Heart right ventricle (tissue), 16 donors: ENCODE results near the gene WDR43. TPM values are rescaled to one million over a fixed set of nuclear protein-coding genes. Genes with fewer than 3 reads are reported as not detected.

Experiments used
- ATAC-seq, 8 donors: fragments of 200-7000 bp; cut with Tn5 transposase; one replicate each; pipeline ENCODE4 v1.9.1; 2020; ENCODE audit warnings: mild to moderate bottlenecking in 8 of 8, moderate library complexity in 8 of 8, moderate number of reproducible peaks in 1 of 8
- DNase-seq, 2 donors: peaks; one replicate each; pipeline ENCODE4 v3.0.0-alpha.2; 2020
- H3K27ac ChIP-seq, 10 donors: fragments of 200-600 bp; sonication (generic) in 2 of 10; one replicate each; pipeline versions ENCODE4 v1.5.0 to v1.8.0; 2020 to 2022; ENCODE audit warnings: mild to moderate bottlenecking in 3 of 10
- H3K27me3 ChIP-seq, 7 donors: fragments of 200-600 bp; one replicate each; pipeline ENCODE4 v1.8.0; 2021 to 2022; ENCODE audit warnings: mild to moderate bottlenecking in 2 of 7
- H3K36me3 ChIP-seq, 9 donors: fragments of 200-600 bp; sonication (generic) in 1 of 9; one replicate each; pipeline versions ENCODE4 v1.5.0 to v1.8.0; 2020 to 2022; ENCODE audit warnings: mild to moderate bottlenecking in 2 of 9
- H3K4me1 ChIP-seq, 9 donors: fragments of 200-600 bp; sonication (generic) in 1 of 9; one replicate each; pipeline versions ENCODE4 v1.5.0 to v1.8.0; 2020 to 2022; ENCODE audit warnings: mild to moderate bottlenecking in 4 of 9
- H3K4me3 ChIP-seq, 10 donors: fragments of 200-600 bp; sonication (generic) in 2 of 10; one replicate each; pipeline versions ENCODE4 v1.5.0 to v1.8.0; 2020 to 2022; ENCODE audit warnings: mild to moderate bottlenecking in 7 of 10, moderate library complexity in 2 of 10
- H3K9me3 ChIP-seq, 11 donors: fragments of 200-600 bp in 10 of 11; sonication (generic) in 2 of 11; one replicate each; pipeline versions ENCODE4 v1.5.0 to v1.8.0; 2013 to 2022; ENCODE audit warnings: mild to moderate bottlenecking in 2 of 11, control low read depth in 1 of 11, moderate library complexity in 1 of 11
- CTCF ChIP-seq, 9 donors: fragments of 200-600 bp; sonication (generic) in 2 of 9; IDR thresholded peaks; one replicate each; pipeline versions ENCODE4 v1.5.0 to v1.8.0; 2021 to 2022; ENCODE audit warnings: antibody characterized with exemption in 9 of 9, mild to moderate bottlenecking in 5 of 9, moderate library complexity in 1 of 9
- WGBS, 2 donors: extraction: QIAGEN DNeasy Blood & Tissue Kit; methylation state at CpG; one replicate each; pipeline ENCODE4 v1.1.7; 2013; ENCODE audit warnings: inconsistent platforms in 1 of 2; 5-methylcytosine and 5-hydroxymethylcytosine counted together
- intact Hi-C, 10 donors: fragments of 100-400 bp; cut with DNase I; formaldehyde crosslinking; loops; one replicate each; pipeline versions ENCODE4 v1.11.1 to v1.14.2; 2022
- polyA plus RNA-seq, 2 donors: library from polyadenylated mRNA; stranded (reverse); fragments of 200-250 nt; gene quantifications; one replicate each; pipeline ENCODE4 v1.2.3, GENCODE V29; 2013
- total RNA-seq, 10 donors: library from RNA; stranded (reverse); fragmentation: NEBNext Ultra II Directional in 3 of 10; extraction: Animal tissue kit (Norgen Biotek cat#: 25700) in 3 of 10; gene quantifications; one replicate each; pipeline versions ENCODE4 v1.2.1 to v1.2.4, GENCODE V29; 2021 to 2023
- donor health status: Arrhythmogenic right ventricular cardiomyopathy.
- donor health status: ischemic (EF 13 %, LVEDD 7.1; RV severe dilation, severe dysfunction).
- donor health status: healthy with polysubstance abuse.
- donor health status: DM: no; HTN: yes; CAD: no.
- donor health status: DM: no; HTN: no; CAD: no.
- donor health status: ischemic (EF 25% LVEDD 6.9; RV normal size, moderate dysfunction).
- donor health status: ischemic (EF 25% LVEDD 5.7; RV mildly dilated, moderate dysfunction).
- donor health status: healthy.
- donor health status: DM: yes; HTN: yes; CAD: no.
- donor health status: Ischemic cardiomyopathy.
- donor health status: ischemic (EF 35%, LVEDD 5.7; RV mildly dilated, moderate dysfunction).
- donor health status: nonischemic (EF 11% LVEDD 7.7; RV severe dilation, severe dysfunction).
- donor health status: DM: yes; HTN: yes; CAD: no.
- donor health status: PGD.
- donor health status: ischemic (EF 29% LVEDD 5.4; RV normal size, mild dysfunction).
- donor health status: nonischemic (EF 23%, LVEDD 6.1; RV moderate dilation, normal function).

The WDR43 gene
- total and polyA plus RNA-seq, 12 donors: 5.9 to 42.1 (median 22.3) TPM

GRCh38 chr2:28948160-28948559 lies 53.7 kb downstream of the WDR43 start:
- DNase-seq (no peak), ATAC-seq (no peak)
- Histone ChIP-seq H3K9me3 (peaks cover 0 to 9% (median 0%) of the 10 kb centered on the region in 11 donors), H3K36me3 (peaks cover 0 to 66% (median 26%) of the 10 kb centered on the region in 9 donors), H3K27me3 (no peaks in the 10 kb centered on the region), H3K27ac (no peak overlapping the region), H3K4me1 (peaks cover 0 to 23% (median 0%) of the 10 kb centered on the region in 9 donors), H3K4me3 (no peak overlapping the region)
- TF ChIP-seq CTCF (IDR thresholded peaks at IDR 0.05): no peak
- intact Hi-C loops: no loop called here
- 95 to 99% methylated on average over 2 of the region's 2 CpGs for WGBS, 2 donors

GRCh38 chr2:28949190-28949589 lies 54.7 kb downstream of the WDR43 start:
- peaks cover 0 to 9% (median 0%) of the 10 kb centered on the region in 11 donors for H3K9me3 ChIP-seq
- TF ChIP-seq CTCF (IDR thresholded peaks at IDR 0.05): no peak
- H3K27ac ChIP-seq: no peak overlapping the region
- 97 to 98% methylated on average over 1 of the region's 1 CpG for WGBS, 2 donors
- peaks cover 0 to 30% (median 0%) of the 10 kb centered on the region in 9 donors for H3K4me1 ChIP-seq
- H3K27me3 ChIP-seq: no peaks in the 10 kb centered on the region
- ATAC-seq (no peak), DNase-seq (no peak)
- intact Hi-C loops: no loop called here
- no peak overlapping the region for H3K4me3 ChIP-seq
- H3K36me3 ChIP-seq: peaks cover 0 to 56% (median 16%) of the 10 kb centered on the region in 9 donors

GRCh38 chr2:28949617-28950305 lies 55.3 kb downstream of the WDR43 start:
- peaks cover 0 to 50% (median 16%) of the 10 kb centered on the region in 9 donors for H3K36me3 ChIP-seq
- peaks cover 0 to 9% (median 0%) of the 10 kb centered on the region in 11 donors for H3K9me3 ChIP-seq
- TF ChIP-seq CTCF (IDR thresholded peaks at IDR 0.05): no peak
- no peaks in the 10 kb centered on the region for H3K27me3 ChIP-seq
- intact Hi-C loops: loop anchor here in 4 of 10 donors (10.0 kb wide), 4 partner anchors 125 to 1125 kb away; no protein-coding TSS in a partner anchor
- no peak overlapping the region for H3K4me3 ChIP-seq
- DNase-seq (no peak), ATAC-seq (no peak)
- H3K27ac ChIP-seq: no peak overlapping the region
- WGBS, 2 donors: 89% methylated on average over 11 of the region's 11 CpGs
- peaks cover 0 to 30% (median 0%) of the 10 kb centered on the region in 9 donors for H3K4me1 ChIP-seq

- peaks cover 0 to 37% (median 16%) of the 10 kb centered on the region in 9 donors for H3K36me3 ChIP-seq
- ATAC-seq: no peak
- intact Hi-C loops: loop anchor here in 4 of 10 donors (10.0 kb wide), 4 partner anchors 126 to 1124 kb away; no protein-coding TSS in a partner anchor
- 95 to 96% methylated on average over 12 of the region's 12 CpGs for WGBS, 2 donors
- no peak overlapping the region for H3K27ac ChIP-seq
- H3K27me3 ChIP-seq: no peaks in the 10 kb centered on the region
- peaks cover 0 to 9% (median 0%) of the 10 kb centered on the region in 11 donors for H3K9me3 ChIP-seq
- DNase-seq: no peak
- no peak for TF ChIP-seq CTCF (IDR thresholded peaks at IDR 0.05)
- H3K4me1 ChIP-seq: peaks cover 0 to 32% (median 0%) of the 10 kb centered on the region in 9 donors
- H3K4me3 ChIP-seq: no peak overlapping the region
These were observed 56.6 kb downstream of the WDR43 start for GRCh38 chr2:28950941-28951630.
